AG10803 (cell line): ENCODE measurements around the gene ZSWIM5.
"Not testable (repeated sequence)": the region's sequence is repeated elsewhere in the genome, so short reads cannot be mapped to it uniquely, and the experiment has no call there.

ENCODE experiments used
- DNase-seq: peaks from one replicate; pipeline ENCODE4 v3.0.0; 2010; ENCODE audit warnings: low read depth
- H3K4me3 ChIP-seq: 2 replicates; pipeline ENCODE4 v1.5.1; 2011; ENCODE audit warnings: mild to moderate bottlenecking, low read length, control low read depth
- TF ChIP-seq, protein P1 (sequence below): conservative IDR thresholded peaks from 2 replicates; pipeline ENCODE4 v1.5.1; 2011; ENCODE audit warnings: mild to moderate bottlenecking, low read length, control low read depth, inconsistent platforms

Gene ZSWIM5

DNA sequence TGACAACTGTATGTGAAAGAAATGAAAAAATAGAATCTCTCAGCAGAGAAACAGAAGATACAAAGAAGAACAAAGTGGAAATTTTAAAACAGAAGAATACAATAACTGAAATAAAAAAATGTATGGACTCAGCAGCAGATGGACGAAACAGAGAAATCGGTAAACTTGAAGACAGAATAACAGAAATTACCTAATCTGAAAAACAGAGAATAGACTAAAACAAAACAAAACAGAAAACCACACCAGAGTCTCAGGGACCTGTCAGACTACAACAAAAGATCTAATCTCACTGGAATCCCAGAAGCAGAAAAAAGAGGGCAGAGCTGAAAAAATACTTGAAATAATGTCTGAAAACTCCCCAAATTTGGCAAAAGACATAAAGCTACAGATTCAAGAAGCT is 83.0 kb downstream of the ZSWIM5 start:
- no peak overlapping the region for H3K4me3 ChIP-seq
- no peak for DNase-seq
- TF ChIP-seq, protein P1, sequence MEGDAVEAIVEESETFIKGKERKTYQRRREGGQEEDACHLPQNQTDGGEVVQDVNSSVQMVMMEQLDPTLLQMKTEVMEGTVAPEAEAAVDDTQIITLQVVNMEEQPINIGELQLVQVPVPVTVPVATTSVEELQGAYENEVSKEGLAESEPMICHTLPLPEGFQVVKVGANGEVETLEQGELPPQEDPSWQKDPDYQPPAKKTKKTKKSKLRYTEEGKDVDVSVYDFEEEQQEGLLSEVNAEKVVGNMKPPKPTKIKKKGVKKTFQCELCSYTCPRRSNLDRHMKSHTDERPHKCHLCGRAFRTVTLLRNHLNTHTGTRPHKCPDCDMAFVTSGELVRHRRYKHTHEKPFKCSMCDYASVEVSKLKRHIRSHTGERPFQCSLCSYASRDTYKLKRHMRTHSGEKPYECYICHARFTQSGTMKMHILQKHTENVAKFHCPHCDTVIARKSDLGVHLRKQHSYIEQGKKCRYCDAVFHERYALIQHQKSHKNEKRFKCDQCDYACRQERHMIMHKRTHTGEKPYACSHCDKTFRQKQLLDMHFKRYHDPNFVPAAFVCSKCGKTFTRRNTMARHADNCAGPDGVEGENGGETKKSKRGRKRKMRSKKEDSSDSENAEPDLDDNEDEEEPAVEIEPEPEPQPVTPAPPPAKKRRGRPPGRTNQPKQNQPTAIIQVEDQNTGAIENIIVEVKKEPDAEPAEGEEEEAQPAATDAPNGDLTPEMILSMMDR = no peak

DNA sequence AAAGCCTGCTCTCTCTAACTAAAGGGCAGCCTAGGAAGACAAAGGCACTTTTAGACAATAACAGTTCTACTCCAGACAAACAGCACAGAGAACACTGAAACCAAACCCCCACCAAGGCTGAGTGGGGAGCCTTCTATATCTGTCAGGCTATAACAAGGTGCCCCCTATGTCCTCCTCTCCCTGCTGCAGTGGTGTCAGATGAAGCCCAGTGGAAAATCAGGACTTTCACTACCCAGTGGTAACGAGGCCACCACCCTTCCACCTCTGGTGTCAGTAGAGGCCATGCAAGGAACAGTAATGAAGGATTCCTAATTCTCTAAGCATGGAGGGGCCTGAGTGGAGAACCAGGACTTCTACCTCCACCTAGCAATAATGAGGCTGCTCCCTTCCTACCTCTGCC is 83.7 kb downstream of the ZSWIM5 start:
- H3K4me3 ChIP-seq = no peak overlapping the region
- DNase-seq = no peak
- TF ChIP-seq, protein P1 = no peak

DNA sequence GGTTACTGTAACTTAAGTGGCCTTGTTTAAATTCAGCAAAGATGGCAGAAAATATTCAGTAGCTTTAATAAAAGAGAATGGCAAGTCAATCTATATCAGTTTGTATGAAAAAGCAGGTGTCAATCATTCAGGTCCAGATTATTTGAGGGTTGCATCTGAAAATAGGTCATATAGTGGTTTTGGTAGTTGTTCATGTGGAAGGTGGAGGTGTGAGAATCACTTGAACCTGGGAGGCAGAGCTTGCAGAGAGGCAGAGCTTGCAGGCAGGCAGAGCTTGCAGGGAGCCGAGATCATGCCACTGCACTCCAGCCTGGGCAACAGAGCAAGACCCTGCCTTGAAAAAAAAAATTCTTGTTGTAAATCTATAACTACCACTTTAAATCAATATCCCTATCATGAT is 88.6 kb downstream of the ZSWIM5 start:
- TF ChIP-seq, protein P1 = no peak
- DNase-seq = no peak
- H3K4me3 ChIP-seq = no peak overlapping the region

DNA sequence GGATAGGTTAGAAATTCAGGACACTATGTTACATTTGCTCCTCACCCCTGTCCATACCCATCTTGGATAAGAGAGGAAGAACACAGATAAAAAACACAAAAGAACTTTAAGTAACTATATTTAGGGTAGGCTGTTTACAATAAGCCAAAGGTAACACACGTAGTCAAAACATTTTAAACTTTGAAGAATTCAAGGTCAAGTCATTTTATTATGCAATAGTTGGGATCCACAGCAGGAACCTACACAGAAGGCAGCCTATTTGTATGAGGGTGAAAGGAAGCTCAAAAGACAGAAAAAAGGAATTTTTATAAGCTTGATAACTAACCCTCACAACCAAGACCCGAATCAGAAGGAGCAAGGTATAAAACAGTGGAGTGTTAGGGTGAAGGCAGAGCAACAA is 89.6 kb downstream of the ZSWIM5 start:
- no peak overlapping the region for H3K4me3 ChIP-seq
- no peak for DNase-seq
- TF ChIP-seq, protein P1 = no peak

DNA sequence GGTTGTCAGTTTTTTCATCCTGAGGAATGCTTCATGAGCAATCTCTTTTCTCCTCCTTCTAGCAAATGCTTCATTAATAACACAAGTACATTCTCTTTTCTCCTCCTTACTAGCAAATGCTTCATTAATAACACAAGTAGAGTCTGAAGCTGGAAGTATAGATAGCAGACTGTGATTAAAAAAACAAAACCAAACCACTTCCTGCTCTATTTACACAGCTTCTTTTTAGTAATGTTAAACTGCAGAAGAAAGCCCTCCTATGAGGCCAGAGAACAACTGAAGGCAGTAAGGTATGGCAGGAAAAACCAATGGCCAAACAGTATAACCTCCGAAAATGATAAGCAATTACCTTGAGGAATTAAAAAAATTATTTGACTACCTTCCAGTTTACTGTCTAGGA is 90.1 kb downstream of the ZSWIM5 start:
- TF ChIP-seq, protein P1 = no peak
- no peak for DNase-seq
- no peak overlapping the region for H3K4me3 ChIP-seq

DNA sequence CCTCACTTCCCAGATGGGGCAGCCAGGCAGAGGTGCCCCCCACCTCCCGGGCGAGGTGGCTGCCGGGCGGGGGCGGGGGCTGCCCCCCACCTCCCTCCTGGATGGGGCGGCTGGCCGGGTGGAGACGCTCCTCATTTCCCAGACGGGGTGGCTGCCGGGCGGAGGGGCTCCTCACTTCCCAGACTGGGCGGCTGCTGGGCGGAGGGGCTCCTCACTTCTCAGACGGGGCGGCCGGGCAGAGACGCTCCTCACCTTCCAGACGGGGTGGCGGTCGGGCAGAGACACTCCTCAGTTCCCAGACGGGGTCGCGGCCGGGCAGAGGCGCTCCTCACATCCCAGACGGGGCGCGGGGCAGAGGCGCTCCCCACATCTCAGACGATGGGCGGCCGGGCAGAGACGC is 91.2 kb downstream of the ZSWIM5 start:
- H3K4me3 ChIP-seq, DNase-seq: not testable (repeated sequence)

DNA sequence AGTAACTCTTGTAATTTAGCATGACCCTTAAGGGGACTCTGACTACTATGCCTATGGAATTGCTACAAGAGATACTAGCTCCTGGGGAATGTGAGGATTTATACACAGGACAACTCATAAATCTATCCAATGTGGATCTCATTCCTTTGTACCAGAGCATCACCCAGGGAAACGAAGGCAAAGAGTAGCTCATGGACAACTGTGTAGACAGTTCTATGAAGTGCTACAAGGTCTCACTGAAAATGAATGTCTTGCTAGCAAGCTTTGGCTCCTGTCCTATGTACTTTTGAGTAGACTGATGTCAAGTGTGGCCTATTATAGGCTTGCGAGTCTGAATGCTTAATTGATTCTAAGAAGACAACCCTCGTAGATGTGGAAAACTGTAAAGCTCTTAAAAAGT is 93.7 kb downstream of the ZSWIM5 start:
- TF ChIP-seq, protein P1 = no peak
- DNase-seq = no peak
- no peak overlapping the region for H3K4me3 ChIP-seq

DNA sequence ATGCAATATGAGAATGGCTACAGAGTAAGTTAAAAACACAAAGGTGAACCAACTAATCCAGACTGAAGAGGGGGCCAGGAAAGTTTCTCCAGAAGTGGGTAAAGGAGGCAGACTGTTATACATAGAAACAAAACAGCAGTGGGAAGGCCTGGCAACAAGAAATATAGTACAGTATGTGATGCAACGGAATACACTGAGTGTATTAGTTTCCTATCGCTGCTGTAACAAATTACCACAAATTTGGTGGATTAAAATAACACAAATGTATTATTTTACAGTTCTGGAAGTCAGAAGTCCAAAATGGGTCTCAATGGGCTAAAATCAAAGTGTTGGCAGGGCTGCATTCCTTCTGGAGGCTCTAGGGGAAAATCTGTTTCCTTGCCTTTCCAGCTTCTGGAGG is 95.2 kb downstream of the ZSWIM5 start:
- H3K4me3 ChIP-seq = no peak overlapping the region
- TF ChIP-seq, protein P1 = no peak
- DNase-seq = no peak
